Fibroblast of lung (primary cell): Measurements from ENCODE around the gene FOXB1. TPM values are rescaled to one million over a fixed set of nuclear protein-coding genes. Genes with fewer than 3 reads are reported as not detected.

Source experiments
- DNase-seq, 2 donors: peaks; one replicate each; pipeline versions ENCODE4 v3.0.0 to v3.0.0-alpha.2; 2010; ENCODE audit warnings: low read depth in 2 of 2
- H2AFZ ChIP-seq: 2 replicates; pipeline ENCODE4 v1.5.1; 2012; ENCODE audit warnings: low read length, control low read depth, inconsistent platforms
- H3K27ac ChIP-seq: 2 replicates; pipeline ENCODE4 v1.5.1; 2011; ENCODE audit warnings: low read length, control low read depth; ENCODE audit not compliant: insufficient read depth
- H3K27me3 ChIP-seq: 2 replicates; pipeline ENCODE4 v1.5.1; 2011; ENCODE audit warnings: mild to moderate bottlenecking, low read length; ENCODE audit not compliant: control insufficient read depth, insufficient read depth
- H3K36me3 ChIP-seq: 2 replicates; pipeline ENCODE4 v1.5.1; 2011; ENCODE audit warnings: low read length; ENCODE audit not compliant: control insufficient read depth, insufficient read depth
- H3K4me1 ChIP-seq: 2 replicates; pipeline ENCODE4 v1.5.1; 2011; ENCODE audit warnings: low read length; ENCODE audit not compliant: control insufficient read depth, insufficient read depth; ENCODE audit errors: extremely low read depth
- H3K4me2 ChIP-seq: 2 replicates; pipeline ENCODE4 v1.5.1; 2011; ENCODE audit warnings: low read length, control low read depth; ENCODE audit not compliant: insufficient read depth; ENCODE audit errors: extremely low read depth
- H3K4me3 ChIP-seq, 4 experiments: fragments of 200-600 bp in 1 of 4; sonication (generic) in 1 of 4; replicated peaks in 1 of 4; 2 replicates each; pipeline ENCODE4 v1.5.1; 2011 to 2016; ENCODE audit warnings: low read length in 4 of 4, low read depth in 3 of 4, mild to moderate bottlenecking in 3 of 4, control low read depth in 2 of 4, inconsistent platforms in 1 of 4, mixed read lengths in 1 of 4; ENCODE audit not compliant: insufficient read depth in 1 of 4; ENCODE audit errors: control extremely low read depth in 1 of 4
- H3K79me2 ChIP-seq: 2 replicates; pipeline ENCODE4 v1.5.1; 2012; ENCODE audit warnings: mild to moderate bottlenecking, low read length, inconsistent platforms; ENCODE audit not compliant: control insufficient read depth, insufficient read depth
- H3K9ac ChIP-seq: 2 replicates; pipeline ENCODE4 v1.5.1; 2011; ENCODE audit warnings: mild to moderate bottlenecking, low read length, control low read depth; ENCODE audit not compliant: insufficient read depth
- H3K9me3 ChIP-seq: 2 replicates; pipeline ENCODE4 v1.5.1; 2012; ENCODE audit warnings: low read depth, low read length; ENCODE audit not compliant: control insufficient read depth, insufficient read depth
- H4K20me1 ChIP-seq: 2 replicates; pipeline ENCODE4 v1.5.1; 2011; ENCODE audit warnings: low read length; ENCODE audit not compliant: control insufficient read depth, insufficient read depth; ENCODE audit errors: extremely low read depth
- CTCF ChIP-seq, 2 donors: IDR thresholded peaks in 1 of 2; conservative IDR thresholded peaks in 1 of 2; 1 replicate in 1 of 2; 2 replicates in 1 of 2; pipeline ENCODE4 v1.5.1; 2011 to 2012; ENCODE audit warnings: low read length in 2 of 2, control low read depth in 1 of 2, inconsistent platforms in 1 of 2, low read depth in 1 of 2, mild to moderate bottlenecking in 1 of 2
- EZH2 ChIP-seq: IDR thresholded peaks from 2 replicates; pipeline ENCODE4 v1.5.1; 2012; ENCODE audit warnings: low read length, control low read depth, mild to moderate bottlenecking; ENCODE audit errors: missing control alignments
- polyA plus RNA-seq, 2 donors: library from polyadenylated mRNA; depleted of rRNA in 1 of 2; stranded (reverse) in 1 of 2; unstranded in 1 of 2; fragments of >200 nt; gene quantifications; 2 replicates each; pipeline ENCODE4 v1.2.1, GENCODE V29; 2011 to 2012; ENCODE audit warnings: missing spikeins in 1 of 2
- total RNA-seq: library from RNA; depleted of rRNA; stranded (reverse); fragments of >200 nt; gene quantifications from 2 replicates; pipeline ENCODE4 v1.2.1, GENCODE V29; 2014

Gene FOXB1
- total and polyA plus RNA-seq, 2 donors (not counting 1 experiment from before 2014, with no cell fraction given), result not detected

DNA sequence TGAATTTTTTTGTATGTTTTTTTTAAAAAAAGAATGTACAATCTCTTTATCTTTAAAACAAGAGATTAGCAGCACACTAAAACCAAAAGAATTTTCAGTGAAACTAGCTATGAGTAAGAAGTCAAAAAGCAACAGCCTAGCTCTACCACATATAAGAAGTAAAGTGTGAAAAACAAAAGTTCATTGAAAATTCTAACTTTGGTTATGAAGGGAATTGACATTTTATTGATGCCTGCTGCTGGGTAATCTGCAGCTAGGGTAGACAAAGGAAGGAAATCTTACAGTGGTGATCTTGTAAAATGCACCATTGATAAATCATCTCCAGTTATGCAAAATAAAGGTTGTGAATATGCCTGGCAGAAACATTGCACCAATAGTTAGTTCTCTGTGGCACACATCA lies 37.8 kb upstream of the FOXB1 start:
- TF ChIP-seq EZH2 (no peak), CTCF (conservative IDR thresholded peaks at IDR 0.05 in 1 of 2, IDR thresholded peaks at IDR 0.05 in 1 of 2; ENCODE audit: low read depth in 1 of 2, low read length in 2 of 2) (no peak)
- Histone ChIP-seq H3K27ac (no peak overlapping the region), H3K9ac (no peak overlapping the region), H3K9me3 (no peaks in the 10 kb centered on the region), H3K4me1 (no peaks in the 10 kb centered on the region), H3K27me3 (no peaks in the 10 kb centered on the region), H3K36me3 (no peaks in the 10 kb centered on the region), H3K79me2 (no peaks in the 10 kb centered on the region), H4K20me1 (no peaks in the 10 kb centered on the region), H2AFZ (no peak overlapping the region), H3K4me3 (no peak overlapping the region), H3K4me2 (no peak overlapping the region)
- peak in 1 of 2 donors; percentile 7 for DNase-seq

DNA sequence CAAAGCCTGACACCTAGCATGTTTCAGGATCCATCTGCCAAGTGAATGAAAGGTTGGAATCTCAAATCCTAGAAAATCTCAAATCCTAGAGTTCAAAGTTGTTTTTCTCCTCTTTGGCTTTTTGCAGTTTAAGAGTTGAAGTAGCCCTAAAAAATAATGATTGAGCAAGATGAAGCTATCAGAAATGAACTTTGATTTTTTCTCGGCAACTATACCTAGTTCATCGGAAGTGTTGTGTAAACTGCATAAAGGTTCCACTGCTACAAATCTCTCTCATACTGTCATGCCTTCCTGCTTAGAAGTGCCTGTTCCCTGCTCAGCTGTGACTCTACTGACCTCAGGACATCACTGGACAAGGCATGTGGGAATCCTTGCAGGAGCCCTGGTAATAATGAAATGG lies 35.8 kb upstream of the FOXB1 start:
- H3K79me2 ChIP-seq, result no peaks in the 10 kb centered on the region

GRCh38 chr15:59972241-59972640 lies 31.9 kb upstream of the FOXB1 start:
- DNase-seq, result no peak
- no peaks in the 10 kb centered on the region for H3K27me3 ChIP-seq

More for the DNA sequence above, 35.8 kb upstream of the FOXB1 start:
- Histone ChIP-seq H3K36me3 (no peaks in the 10 kb centered on the region), H3K4me2 (no peak overlapping the region), H3K9me3 (no peaks in the 10 kb centered on the region), H2AFZ (no peak overlapping the region), H3K27me3 (no peaks in the 10 kb centered on the region), H4K20me1 (no peaks in the 10 kb centered on the region), H3K27ac (no peak overlapping the region), H3K9ac (no peak overlapping the region), H3K4me1 (no peaks in the 10 kb centered on the region), H3K4me3 (no peak overlapping the region)
- TF ChIP-seq CTCF (conservative IDR thresholded peaks at IDR 0.05 in 1 of 2, IDR thresholded peaks at IDR 0.05 in 1 of 2; ENCODE audit: low read depth in 1 of 2, low read length in 2 of 2), result no peak
- no peak for TF ChIP-seq EZH2
- no peak for DNase-seq

More at GRCh38 chr15:59972241-59972640, 31.9 kb upstream of the FOXB1 start:
- no peaks in the 10 kb centered on the region for H3K79me2 ChIP-seq
- H3K27ac ChIP-seq, result no peak overlapping the region
- no peak overlapping the region for H3K4me2 ChIP-seq
- H4K20me1 ChIP-seq, result no peaks in the 10 kb centered on the region
- H3K9ac ChIP-seq, result no peak overlapping the region
- no peaks in the 10 kb centered on the region for H3K4me1 ChIP-seq
- no peaks in the 10 kb centered on the region for H3K9me3 ChIP-seq
- H2AFZ ChIP-seq, result no peak overlapping the region
- TF ChIP-seq CTCF (conservative IDR thresholded peaks at IDR 0.05 in 1 of 2, IDR thresholded peaks at IDR 0.05 in 1 of 2; ENCODE audit: low read depth in 1 of 2, low read length in 2 of 2), result no peak
- no peak for TF ChIP-seq EZH2
- H3K36me3 ChIP-seq, result no peaks in the 10 kb centered on the region
- no peak overlapping the region for H3K4me3 ChIP-seq
